NB4 (cell line): Measurements from ENCODE around the gene HPCAL4.

ENCODE experiments used
- DNase-seq: peaks from one replicate; pipeline ENCODE4 v3.0.0; 2010; ENCODE audit warnings: low read depth
- H3K4me3 ChIP-seq: one replicate; pipeline ENCODE4 v1.5.1; 2011; ENCODE audit warnings: mild to moderate bottlenecking, low read depth, low read length, moderate library complexity
- CTCF ChIP-seq: IDR thresholded peaks from one replicate; pipeline ENCODE4 v1.5.1; 2012; ENCODE audit warnings: low read depth, low read length
- MAX ChIP-seq: IDR thresholded peaks from 2 replicates; pipeline ENCODE4 v1.6.1; 2011; ENCODE audit warnings: low read depth, low read length
- MYC ChIP-seq: IDR thresholded peaks from 2 replicates; pipeline ENCODE4 v1.6.1; 2011; ENCODE audit warnings: low read depth, low read length
- POLR2A ChIP-seq: IDR thresholded peaks from 2 replicates; pipeline ENCODE4 v1.6.1; 2011; ENCODE audit warnings: mild to moderate bottlenecking; ENCODE audit not compliant: insufficient read length; ENCODE audit errors: extremely low read depth

Gene HPCAL4

GRCh38 chr1:39654291-39654690 is 36.9 kb downstream of the HPCAL4 start:
- H3K4me3 ChIP-seq = no peak overlapping the region
- TF ChIP-seq MAX (no peak), POLR2A (no peak), MYC (no peak), CTCF (no peak)
- no peak for DNase-seq

- peak; percentile 75 for DNase-seq
- H3K4me3 ChIP-seq = no peak overlapping the region
- TF ChIP-seq CTCF (peak; percentile 76), MAX (no peak)
Measured at GRCh38 chr1:39653546-39654031, 37.6 kb downstream of the HPCAL4 start.

- TF ChIP-seq CTCF = no peak
- TF ChIP-seq MYC = no peak
- TF ChIP-seq MAX = no peak
- TF ChIP-seq POLR2A = no peak
Measured at GRCh38 chr1:39652554-39652953, 38.7 kb downstream of the HPCAL4 start.

GRCh38 chr1:39652105-39652504 is 39.1 kb downstream of the HPCAL4 start:
- H3K4me3 ChIP-seq = no peak overlapping the region
- DNase-seq = no peak
- TF ChIP-seq CTCF (no peak), POLR2A (no peak), MYC (no peak), MAX (no peak)

More at GRCh38 chr1:39652554-39652953, 38.7 kb downstream of the HPCAL4 start:
- no peak overlapping the region for H3K4me3 ChIP-seq
- DNase-seq = no peak

- TF ChIP-seq MYC (no peak), POLR2A (no peak), MAX (no peak), CTCF (no peak)
- H3K4me3 ChIP-seq = no peak overlapping the region
- no peak for DNase-seq
Measured at GRCh38 chr1:39650431-39650830, 40.8 kb downstream of the HPCAL4 start.

- TF ChIP-seq CTCF (no peak), MYC (no peak), POLR2A (no peak), MAX (no peak)
- DNase-seq = no peak
- H3K4me3 ChIP-seq = no peak overlapping the region
Measured at GRCh38 chr1:39649636-39650185, 41.5 kb downstream of the HPCAL4 start.
